WTC11 (cell line): Measurements from ENCODE around the gene OAS1. TPM values are rescaled to one million over a fixed set of nuclear protein-coding genes. Genes with fewer than 3 reads are reported as not detected.
"Not testable (repeated sequence)": the region's sequence is repeated elsewhere in the genome, so short reads cannot be mapped to it uniquely, and the experiment has no call there.

Experiments
- ATAC-seq: fragments of 200-7000 bp; cut with Tn5 transposase; 2 replicates; pipeline ENCODE4 v1.10.0; 2021; ENCODE audit warnings: mild to moderate bottlenecking, moderate library complexity
- CTCF ChIA-PET: fragments of 300-600 bp; sonication (Branson Sonifier 250); formaldehyde crosslinking; loops from one replicate; lab custom pipeline; 2021; ENCODE audit warnings: antibody characterized with exemption; lab: Charles Lee
- POLR2A ChIA-PET: fragments of 350-600 bp; sonication (Branson Sonifier 250); formaldehyde crosslinking; loops from one replicate; lab custom pipeline; 2021; ENCODE audit warnings: antibody characterized with exemption; lab: Charles Lee
- DNase-seq: peaks from one replicate; pipeline ENCODE4 v3.0.0; 2021; ENCODE audit warnings: low spot score
- H3K27ac Mint-ChIP-seq: 2 replicates; pipeline ENCODE4 v1.8.0; 2021; ENCODE audit warnings: mixed read lengths
- H3K27me3 Mint-ChIP-seq: 2 replicates; pipeline ENCODE4 v1.8.0; 2021; ENCODE audit warnings: low read depth, mild to moderate bottlenecking, moderate library complexity, mixed read lengths
- H3K36me3 Mint-ChIP-seq: 2 replicates; pipeline ENCODE4 v1.8.0; 2021; ENCODE audit warnings: mixed read lengths
- H3K4me1 Mint-ChIP-seq: 2 replicates; pipeline ENCODE4 v1.8.0; 2022; ENCODE audit warnings: mixed read lengths
- H3K4me3 Mint-ChIP-seq: 2 replicates; pipeline ENCODE4 v1.8.0; 2021; ENCODE audit warnings: mild to moderate bottlenecking, moderate library complexity, mixed read lengths
- H3K9me3 Mint-ChIP-seq: 2 replicates; pipeline ENCODE4 v1.8.0; 2021; ENCODE audit warnings: mixed read lengths
- CBFB ChIP-seq: sonication (generic); formaldehyde crosslinking; IDR thresholded peaks from 2 replicates; pipeline ENCODE4 v1.8.1; 2022; ENCODE audit warnings: mild to moderate bottlenecking, low read depth, missing genetic modification reagents
- CDX4 ChIP-seq: fragments of 250-450 bp; sonication (Bioruptor Pico); IDR thresholded peaks from 2 replicates; pipeline ENCODE4 v1.9.0; 2021; ENCODE audit warnings: moderate library complexity, mild to moderate bottlenecking, inconsistent platforms, borderline replicate concordance
- E2F1 ChIP-seq: sonication (generic); formaldehyde crosslinking; IDR thresholded peaks from 2 replicates; pipeline ENCODE4 v1.8.0; 2022; ENCODE audit warnings: mild to moderate bottlenecking, missing genetic modification reagents
- E2F5 ChIP-seq: sonication (generic); formaldehyde crosslinking; IDR thresholded peaks from 2 replicates; pipeline ENCODE4 v1.8.1; 2022; ENCODE audit warnings: mild to moderate bottlenecking, moderate library complexity, missing genetic modification reagents
- ERG ChIP-seq: fragments of 250-450 bp; sonication (Bioruptor Pico); IDR thresholded peaks from 2 replicates; pipeline ENCODE4 v1.8.0; 2021; ENCODE audit warnings: mild to moderate bottlenecking
- FOXP1 ChIP-seq: sonication (generic); formaldehyde crosslinking; IDR thresholded peaks from 2 replicates; pipeline ENCODE4 v1.8.0; 2022; ENCODE audit warnings: missing genetic modification reagents, mild to moderate bottlenecking, moderate library complexity, borderline replicate concordance
- JUN ChIP-seq: sonication (generic); formaldehyde crosslinking; IDR thresholded peaks from 2 replicates; pipeline ENCODE4 v1.8.0; 2023; ENCODE audit warnings: mild to moderate bottlenecking, missing genetic modification reagents
- MXD4 ChIP-seq: fragments of 250-450 bp; sonication (Bioruptor Pico); IDR thresholded peaks from 2 replicates; pipeline ENCODE4 v1.8.0; 2021; ENCODE audit warnings: mild to moderate bottlenecking, moderate library complexity, borderline replicate concordance
- MYBL2 ChIP-seq: sonication (generic); formaldehyde crosslinking; IDR thresholded peaks from 2 replicates; pipeline ENCODE4 v1.8.1; 2023; ENCODE audit warnings: mild to moderate bottlenecking, moderate library complexity, missing genetic modification reagents
- OVOL2 ChIP-seq: fragments of 250-450 bp; sonication (Bioruptor Pico); IDR thresholded peaks from 2 replicates; pipeline ENCODE4 v1.9.0; 2021; ENCODE audit warnings: mild to moderate bottlenecking, borderline replicate concordance
- SMAD4 ChIP-seq: sonication (generic); formaldehyde crosslinking; IDR thresholded peaks from 2 replicates; pipeline ENCODE4 v1.8.0; 2022; ENCODE audit warnings: mild to moderate bottlenecking, missing genetic modification reagents
- TCF7 ChIP-seq: sonication (generic); formaldehyde crosslinking; IDR thresholded peaks from 2 replicates; pipeline ENCODE4 v1.8.0; 2022; ENCODE audit warnings: mild to moderate bottlenecking, low read depth, missing genetic modification reagents, moderate library complexity
- TEAD1 ChIP-seq: sonication (generic); formaldehyde crosslinking; IDR thresholded peaks from 2 replicates; pipeline ENCODE4 v1.8.0; 2022; ENCODE audit warnings: mild to moderate bottlenecking, missing genetic modification reagents
- USF2 ChIP-seq: sonication (generic); formaldehyde crosslinking; IDR thresholded peaks from 2 replicates; pipeline ENCODE4 v1.8.1; 2023; ENCODE audit warnings: mild to moderate bottlenecking, missing genetic modification reagents, moderate library complexity
- ZNF232 ChIP-seq: sonication (generic); formaldehyde crosslinking; IDR thresholded peaks from 2 replicates; pipeline ENCODE4 v1.8.0; 2022; ENCODE audit warnings: mild to moderate bottlenecking, missing genetic modification reagents
- ZNF425 ChIP-seq: fragments of 250-450 bp; sonication (Bioruptor Pico); conservative IDR thresholded peaks from 2 replicates; pipeline ENCODE4 v1.9.0; 2021; ENCODE audit warnings: mild to moderate bottlenecking
- ZNF512 ChIP-seq: sonication (generic); formaldehyde crosslinking; IDR thresholded peaks from 2 replicates; pipeline ENCODE4 v1.8.1; 2022; ENCODE audit warnings: missing genetic modification reagents, borderline replicate concordance
- total RNA-seq: library from RNA; stranded (reverse); gene quantifications from 3 replicates; pipeline ENCODE4 v1.2.3, GENCODE V29; 2021

The OAS1 gene
- total RNA-seq, 1 experiment from 2014 or later, result 0.24 TPM

GRCh38 chr12:112924986-112925385 is 18.2 kb downstream of the OAS1 start:
- Mint-ChIP-seq H3K4me3 (no peak overlapping the region), H3K36me3 (peaks cover 16% of the 10 kb centered on the region), H3K9me3 (peaks cover 29% of the 10 kb centered on the region), H3K4me1 (no peaks in the 10 kb centered on the region), H3K27me3 (peaks cover 32% of the 10 kb centered on the region)
- POLR2A ChIA-PET, result no interaction called here
- no peak for ATAC-seq
- TF ChIP-seq MYBL2 (no peak), TEAD1 (CRISPR knock-in tag) (no peak), CBFB (CRISPR knock-in tag) (no peak), OVOL2 (CRISPR knock-in tag) (no peak)
- TF ChIP-seq, all 79 proteins: peak for 0
- DNase-seq, result no peak
- H3K27ac Mint-ChIP-seq, result no peak overlapping the region
- CTCF ChIA-PET, result interaction anchor here (1.0 to 1.1 kb wide), 2 partner anchors 25 to 68 kb away, joined by 4 read pairs; no protein-coding TSS in a partner anchor

- Mint-ChIP-seq H3K9me3 (peaks cover 29% of the 10 kb centered on the region), H3K36me3 (peaks cover 16% of the 10 kb centered on the region), H3K27me3 (peaks cover 25% of the 10 kb centered on the region)
- H3K4me1 Mint-ChIP-seq, H3K27ac Mint-ChIP-seq, ATAC-seq, DNase-seq, POLR2A ChIA-PET, CTCF ChIA-PET, H3K4me3 Mint-ChIP-seq: not testable (repeated sequence)
Observed at GRCh38 chr12:112926416-112927033, 19.8 kb downstream of the OAS1 start.

- Mint-ChIP-seq H3K9me3 (peaks cover 29% of the 10 kb centered on the region), H3K27ac (no peak overlapping the region), H3K36me3 (peaks cover 16% of the 10 kb centered on the region), H3K27me3 (peaks cover 25% of the 10 kb centered on the region), H3K4me3 (no peak overlapping the region), H3K4me1 (peaks cover 2% of the 10 kb centered on the region)
- no peak for DNase-seq
- CTCF ChIA-PET, result no interaction called here
- TF ChIP-seq ZNF512 (CRISPR knock-in tag), result no peak
- no peak for TF ChIP-seq CDX4 (CRISPR knock-in tag)
- TF ChIP-seq TCF7, result no peak
- no peak for TF ChIP-seq ERG (CRISPR knock-in tag)
- TF ChIP-seq MXD4 (CRISPR knock-in tag), result no peak
- no peak for TF ChIP-seq USF2
- TF ChIP-seq ZNF232 (CRISPR knock-in tag), result no peak
- TF ChIP-seq E2F1, result no peak
- POLR2A ChIA-PET, result no interaction called here
- no peak for ATAC-seq
Observed at GRCh38 chr12:112927475-112927874, 20.7 kb downstream of the OAS1 start.

- Mint-ChIP-seq H3K36me3 (peaks cover 16% of the 10 kb centered on the region), H3K27me3 (peaks cover 25% of the 10 kb centered on the region), H3K4me3 (no peak overlapping the region), H3K4me1 (peaks cover 7% of the 10 kb centered on the region), H3K9me3 (peaks cover 29% of the 10 kb centered on the region), H3K27ac (no peak overlapping the region)
- no peak for ATAC-seq
- CTCF ChIA-PET, result no interaction called here
- no peak for DNase-seq
- POLR2A ChIA-PET, result no interaction called here
- no peak for TF ChIP-seq JUN
- no peak for TF ChIP-seq SMAD4 (CRISPR knock-in tag)
- TF ChIP-seq E2F5 (CRISPR knock-in tag), result no peak
- TF ChIP-seq FOXP1, result no peak
- TF ChIP-seq USF2, result no peak
- TF ChIP-seq ZNF425 (CRISPR knock-in tag), result no peak
Observed at GRCh38 chr12:112927925-112928324, 21.2 kb downstream of the OAS1 start.
